GM12874 (cell line): ENCODE results near the gene ADAMTSL1.

Source experiments
- TF ChIP-seq, protein P1 (sequence below): IDR thresholded peaks from 2 replicates; pipeline ENCODE4 v1.5.1; 2011; ENCODE audit warnings: low read depth, mild to moderate bottlenecking, control low read depth, low read length, moderate library complexity; ENCODE audit not compliant: insufficient read depth

The ADAMTSL1 gene

DNA sequence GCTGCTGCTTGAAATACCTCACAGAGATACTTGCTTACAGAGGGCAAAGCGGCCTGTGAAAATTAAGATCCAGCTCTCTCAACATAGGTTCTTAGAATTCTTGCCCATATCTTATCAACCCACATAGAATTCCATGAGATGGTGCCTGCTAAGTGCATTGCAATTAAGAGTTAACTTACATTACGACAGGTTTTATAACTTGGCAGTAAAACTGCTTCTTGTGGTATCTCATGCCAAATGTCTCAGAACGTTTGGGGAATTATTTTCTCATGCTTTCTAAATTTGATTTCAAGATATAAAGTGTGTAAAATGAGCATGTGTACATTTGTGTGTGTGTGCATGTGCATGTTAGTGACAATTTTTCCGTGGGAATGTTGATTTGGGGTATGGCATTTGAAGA is 297.8 kb downstream of the ADAMTSL1 start:
- TF ChIP-seq, protein P1, sequence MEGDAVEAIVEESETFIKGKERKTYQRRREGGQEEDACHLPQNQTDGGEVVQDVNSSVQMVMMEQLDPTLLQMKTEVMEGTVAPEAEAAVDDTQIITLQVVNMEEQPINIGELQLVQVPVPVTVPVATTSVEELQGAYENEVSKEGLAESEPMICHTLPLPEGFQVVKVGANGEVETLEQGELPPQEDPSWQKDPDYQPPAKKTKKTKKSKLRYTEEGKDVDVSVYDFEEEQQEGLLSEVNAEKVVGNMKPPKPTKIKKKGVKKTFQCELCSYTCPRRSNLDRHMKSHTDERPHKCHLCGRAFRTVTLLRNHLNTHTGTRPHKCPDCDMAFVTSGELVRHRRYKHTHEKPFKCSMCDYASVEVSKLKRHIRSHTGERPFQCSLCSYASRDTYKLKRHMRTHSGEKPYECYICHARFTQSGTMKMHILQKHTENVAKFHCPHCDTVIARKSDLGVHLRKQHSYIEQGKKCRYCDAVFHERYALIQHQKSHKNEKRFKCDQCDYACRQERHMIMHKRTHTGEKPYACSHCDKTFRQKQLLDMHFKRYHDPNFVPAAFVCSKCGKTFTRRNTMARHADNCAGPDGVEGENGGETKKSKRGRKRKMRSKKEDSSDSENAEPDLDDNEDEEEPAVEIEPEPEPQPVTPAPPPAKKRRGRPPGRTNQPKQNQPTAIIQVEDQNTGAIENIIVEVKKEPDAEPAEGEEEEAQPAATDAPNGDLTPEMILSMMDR: no peak

DNA sequence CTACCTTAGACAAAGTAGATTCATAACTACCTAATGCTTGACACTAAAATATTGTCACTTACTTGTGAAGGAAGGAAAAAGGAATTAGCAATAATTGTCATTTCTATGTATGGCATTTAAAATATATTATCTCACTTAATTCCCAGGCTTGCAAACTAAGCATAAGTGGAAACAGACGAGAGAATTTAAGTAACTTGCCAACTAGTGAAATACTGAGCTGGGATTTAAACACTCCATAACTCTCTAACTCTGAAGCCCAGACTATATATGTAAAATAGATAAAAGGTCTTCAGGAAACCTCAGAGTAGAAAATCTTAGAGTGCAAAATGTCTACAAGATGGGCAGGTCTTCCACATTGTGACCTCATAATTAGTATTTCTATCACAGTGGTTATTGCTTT is 301.3 kb downstream of the ADAMTSL1 start:
- TF ChIP-seq, protein P1: no peak

DNA sequence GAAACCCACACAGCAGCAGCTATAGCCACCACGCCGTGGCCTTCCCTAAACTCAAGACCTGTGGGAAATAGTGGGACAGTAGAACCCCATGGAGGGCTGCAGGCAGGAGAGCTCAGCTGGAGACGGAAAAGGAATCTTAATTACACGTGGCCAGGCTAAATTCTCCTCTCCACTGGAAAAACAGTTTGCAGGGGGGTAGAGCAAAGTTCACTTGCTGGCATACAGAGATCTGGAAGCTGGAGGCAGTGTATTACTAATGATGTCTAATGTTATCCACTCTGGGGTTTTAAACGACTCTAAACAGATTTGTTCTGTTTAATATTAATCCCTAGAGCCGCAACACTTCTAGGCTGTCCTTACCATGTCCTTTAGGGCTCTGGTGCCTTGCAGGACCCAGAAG is 302.0 kb downstream of the ADAMTSL1 start:
- TF ChIP-seq, protein P1: no peak

DNA sequence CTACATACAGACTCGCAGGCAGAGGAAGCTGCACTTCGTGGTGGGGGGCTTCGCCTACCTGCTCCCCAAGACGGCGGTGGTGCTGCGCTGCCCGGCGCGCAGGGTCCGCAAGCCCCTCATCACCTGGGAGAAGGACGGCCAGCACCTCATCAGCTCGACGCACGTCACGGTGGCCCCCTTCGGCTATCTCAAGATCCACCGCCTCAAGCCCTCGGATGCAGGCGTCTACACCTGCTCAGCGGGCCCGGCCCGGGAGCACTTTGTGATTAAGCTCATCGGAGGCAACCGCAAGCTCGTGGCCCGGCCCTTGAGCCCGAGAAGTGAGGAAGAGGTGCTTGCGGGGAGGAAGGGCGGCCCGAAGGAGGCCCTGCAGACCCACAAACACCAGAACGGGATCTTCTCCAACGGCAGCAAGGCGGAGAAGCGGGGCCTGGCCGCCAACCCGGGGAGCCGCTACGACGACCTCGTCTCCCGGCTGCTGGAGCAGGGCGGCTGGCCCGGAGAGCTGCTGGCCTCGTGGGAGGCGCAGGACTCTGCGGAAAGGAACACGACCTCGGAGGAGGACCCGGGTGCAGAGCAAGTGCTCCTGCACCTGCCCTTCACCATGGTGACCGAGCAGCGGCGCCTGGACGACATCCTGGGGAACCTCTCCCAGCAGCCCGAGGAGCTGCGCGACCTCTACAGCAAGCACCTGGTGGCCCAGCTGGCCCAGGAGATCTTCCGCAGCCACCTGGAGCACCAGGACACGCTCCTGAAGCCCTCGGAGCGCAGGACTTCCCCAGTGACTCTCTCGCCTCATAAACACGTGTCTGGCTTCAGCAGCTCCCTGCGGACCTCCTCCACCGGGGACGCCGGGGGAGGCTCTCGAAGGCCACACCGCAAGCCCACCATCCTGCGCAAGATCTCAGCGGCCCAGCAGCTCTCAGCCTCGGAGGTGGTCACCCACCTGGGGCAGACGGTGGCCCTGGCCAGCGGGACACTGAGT is 303.2 kb downstream of the ADAMTSL1 start:
- TF ChIP-seq, protein P1: no peak

DNA sequence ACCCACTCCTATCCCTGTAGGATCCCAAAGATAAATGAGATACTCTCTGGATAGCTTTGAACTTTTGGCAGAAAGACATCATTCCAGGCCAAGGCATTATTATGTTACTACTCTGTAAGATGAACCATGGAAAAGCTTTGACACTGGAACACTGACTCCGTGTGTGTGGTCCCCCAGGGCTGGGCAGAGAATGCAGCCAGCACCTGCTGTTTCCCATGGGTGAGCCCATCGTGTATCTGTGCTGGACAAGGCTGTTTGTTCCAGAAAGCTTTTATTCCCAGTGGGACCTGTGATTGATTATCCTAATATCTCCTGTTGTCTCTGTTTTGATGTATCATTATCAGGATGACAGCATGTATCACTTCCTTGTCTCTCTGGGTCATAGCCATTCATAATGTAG is 304.2 kb downstream of the ADAMTSL1 start:
- TF ChIP-seq, protein P1: no peak

DNA sequence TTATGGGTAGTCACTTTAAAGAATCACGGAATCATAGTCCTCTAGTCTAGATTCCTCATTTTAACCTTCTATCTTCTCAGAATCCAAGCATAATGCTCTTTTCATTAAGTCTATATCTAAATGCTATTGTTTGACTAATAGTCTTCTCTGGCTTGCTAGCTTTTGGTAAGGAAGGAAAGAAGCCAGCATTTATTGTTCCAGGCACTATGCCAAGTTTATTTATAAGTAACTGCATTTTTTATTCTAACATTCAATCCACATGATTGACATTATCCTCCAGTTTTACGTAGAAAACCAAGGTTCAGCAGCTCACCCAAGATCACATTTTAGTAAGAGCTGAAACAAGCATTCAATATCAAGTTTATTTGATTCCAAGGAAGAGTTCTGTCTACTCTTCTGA is 304.9 kb downstream of the ADAMTSL1 start:
- TF ChIP-seq, protein P1: no peak

DNA sequence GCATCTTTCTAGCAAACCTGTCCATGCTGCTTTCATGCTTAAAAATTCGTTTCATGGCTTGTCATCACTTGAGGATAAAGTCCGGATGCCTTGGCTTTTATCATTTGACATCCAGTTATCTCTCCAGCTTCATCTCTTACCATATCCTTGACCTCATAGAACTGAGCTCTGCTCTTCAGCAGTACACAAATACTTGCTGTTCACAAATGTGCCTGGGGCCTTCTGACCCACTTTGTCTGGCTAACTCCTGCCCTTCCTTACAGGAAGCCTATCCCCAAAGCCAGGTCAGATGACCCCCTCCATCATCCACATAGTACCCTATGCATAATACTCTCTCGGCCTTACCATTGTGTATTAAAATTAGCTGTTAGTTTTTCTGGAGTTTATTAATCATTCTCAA is 310.0 kb downstream of the ADAMTSL1 start:
- TF ChIP-seq, protein P1: no peak
